Osteocyte (in vitro differentiated cells): ENCODE data around the gene RFX2. TPM values are rescaled to one million over a fixed set of nuclear protein-coding genes. Genes with fewer than 3 reads are reported as not detected.
A peak's percentile ranks its signal among the peaks of the same experiment; 100 is the strongest.

Experiments used
- DNase-seq: peaks from one replicate; pipeline ENCODE4 v3.0.0; 2021; ENCODE audit warnings: mixed read lengths; ENCODE audit not compliant: unreplicated experiment; ENCODE audit errors: extremely low spot score
- H3K27ac Mint-ChIP-seq: one replicate; pipeline ENCODE4 v1.8.0; 2021; ENCODE audit warnings: mild to moderate bottlenecking, mixed read lengths; ENCODE audit not compliant: unreplicated experiment
- H3K27me3 Mint-ChIP-seq: one replicate; pipeline ENCODE4 v1.8.0; 2021; ENCODE audit warnings: mixed read lengths; ENCODE audit not compliant: unreplicated experiment
- H3K36me3 Mint-ChIP-seq: one replicate; pipeline ENCODE4 v1.8.0; 2021; ENCODE audit warnings: mixed read lengths; ENCODE audit not compliant: unreplicated experiment
- H3K4me1 Mint-ChIP-seq: one replicate; pipeline ENCODE4 v1.8.0; 2021; ENCODE audit warnings: mixed read lengths; ENCODE audit not compliant: unreplicated experiment
- H3K4me3 Mint-ChIP-seq: one replicate; pipeline ENCODE4 v1.8.0; 2021; ENCODE audit warnings: mild to moderate bottlenecking, moderate library complexity, mixed read lengths; ENCODE audit not compliant: unreplicated experiment
- H3K9me3 Mint-ChIP-seq: one replicate; pipeline ENCODE4 v1.8.0; 2021; ENCODE audit warnings: mixed read lengths; ENCODE audit not compliant: unreplicated experiment
- total RNA-seq: library from RNA; stranded (reverse); gene quantifications from 2 replicates; pipeline ENCODE4 v1.2.1, GENCODE V29; 2021
- TF ChIP-seq, protein P1 (sequence below): fragments of 200-600 bp; sonication (generic); IDR thresholded peaks from 2 replicates; pipeline ENCODE4 v1.5.0; 2021; ENCODE audit warnings: antibody characterized with exemption, mild to moderate bottlenecking, moderate library complexity

The RFX2 gene
- total RNA-seq, 1 donor from 2014 or later: 5.3 TPM

DNA sequence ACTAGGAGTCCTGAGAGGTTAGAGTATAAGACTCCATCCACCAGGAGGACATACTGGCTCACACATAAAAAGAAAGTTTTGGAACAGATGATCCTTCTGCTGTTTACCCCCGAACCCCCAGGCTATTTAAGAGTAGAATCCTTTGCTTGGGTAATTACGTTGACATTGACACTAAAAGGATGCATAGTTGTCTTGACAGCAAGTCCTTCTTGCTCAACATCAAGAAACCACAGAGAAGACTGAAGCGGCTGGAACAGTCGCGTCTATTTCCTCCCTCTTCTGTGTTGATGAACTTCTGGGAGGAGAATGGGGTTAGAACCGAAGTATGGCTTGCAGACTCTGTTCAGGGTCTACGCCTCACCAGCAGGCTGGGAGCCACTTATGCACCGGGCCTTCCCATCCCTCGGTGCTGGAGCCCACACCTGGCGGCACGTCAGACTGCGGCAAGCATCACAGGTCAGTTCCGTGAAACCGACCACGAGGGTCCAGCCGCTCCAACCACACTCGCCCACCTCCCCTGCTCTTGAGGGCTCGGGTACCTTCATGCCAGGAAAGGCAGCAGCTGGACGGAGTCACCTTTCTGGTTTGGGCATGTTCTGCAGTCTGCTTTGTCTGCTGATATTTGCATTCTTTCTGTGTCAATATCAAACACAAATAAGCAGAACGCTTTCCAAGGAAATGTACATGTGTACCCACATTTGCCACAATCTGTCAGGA lies 90.0 kb downstream of the RFX2 start:
- no peaks in the 10 kb centered on the region for H3K36me3 Mint-ChIP-seq
- TF ChIP-seq, protein P1, sequence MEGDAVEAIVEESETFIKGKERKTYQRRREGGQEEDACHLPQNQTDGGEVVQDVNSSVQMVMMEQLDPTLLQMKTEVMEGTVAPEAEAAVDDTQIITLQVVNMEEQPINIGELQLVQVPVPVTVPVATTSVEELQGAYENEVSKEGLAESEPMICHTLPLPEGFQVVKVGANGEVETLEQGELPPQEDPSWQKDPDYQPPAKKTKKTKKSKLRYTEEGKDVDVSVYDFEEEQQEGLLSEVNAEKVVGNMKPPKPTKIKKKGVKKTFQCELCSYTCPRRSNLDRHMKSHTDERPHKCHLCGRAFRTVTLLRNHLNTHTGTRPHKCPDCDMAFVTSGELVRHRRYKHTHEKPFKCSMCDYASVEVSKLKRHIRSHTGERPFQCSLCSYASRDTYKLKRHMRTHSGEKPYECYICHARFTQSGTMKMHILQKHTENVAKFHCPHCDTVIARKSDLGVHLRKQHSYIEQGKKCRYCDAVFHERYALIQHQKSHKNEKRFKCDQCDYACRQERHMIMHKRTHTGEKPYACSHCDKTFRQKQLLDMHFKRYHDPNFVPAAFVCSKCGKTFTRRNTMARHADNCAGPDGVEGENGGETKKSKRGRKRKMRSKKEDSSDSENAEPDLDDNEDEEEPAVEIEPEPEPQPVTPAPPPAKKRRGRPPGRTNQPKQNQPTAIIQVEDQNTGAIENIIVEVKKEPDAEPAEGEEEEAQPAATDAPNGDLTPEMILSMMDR: no peak
- no peak overlapping the region for H3K27ac Mint-ChIP-seq
- H3K27me3 Mint-ChIP-seq: no peaks in the 10 kb centered on the region
- H3K9me3 Mint-ChIP-seq: no peaks in the 10 kb centered on the region
- peaks cover 23% of the 10 kb centered on the region for H3K4me1 Mint-ChIP-seq
- DNase-seq: no peak
- H3K4me3 Mint-ChIP-seq: no peak overlapping the region

DNA sequence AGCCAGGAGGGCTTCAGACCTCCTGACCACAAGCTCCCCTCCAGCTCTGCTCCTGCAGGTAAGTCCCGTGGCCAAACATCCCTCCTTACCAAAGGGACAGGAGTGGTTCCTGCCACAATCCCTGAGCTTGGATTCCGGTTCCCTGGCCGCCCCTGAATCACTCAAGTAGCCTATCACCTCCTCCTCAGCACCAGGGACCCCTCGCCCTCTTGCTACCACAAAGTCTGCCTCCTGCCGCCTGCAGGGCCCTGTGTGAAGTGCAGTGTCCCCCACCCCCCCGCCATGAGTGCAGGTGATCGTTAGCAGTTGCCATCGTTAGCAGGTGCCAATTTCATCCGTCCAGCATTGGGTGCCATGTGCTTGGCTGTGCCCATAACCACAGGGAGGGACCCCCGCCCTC lies 91.5 kb downstream of the RFX2 start:
- Mint-ChIP-seq H3K36me3 (no peaks in the 10 kb centered on the region), H3K4me3 (no peak overlapping the region), H3K27ac (no peak overlapping the region), H3K9me3 (no peaks in the 10 kb centered on the region), H3K4me1 (peaks cover 24% of the 10 kb centered on the region), H3K27me3 (no peaks in the 10 kb centered on the region)
- DNase-seq: no peak
- TF ChIP-seq, protein P1: peak; percentile 15

DNA sequence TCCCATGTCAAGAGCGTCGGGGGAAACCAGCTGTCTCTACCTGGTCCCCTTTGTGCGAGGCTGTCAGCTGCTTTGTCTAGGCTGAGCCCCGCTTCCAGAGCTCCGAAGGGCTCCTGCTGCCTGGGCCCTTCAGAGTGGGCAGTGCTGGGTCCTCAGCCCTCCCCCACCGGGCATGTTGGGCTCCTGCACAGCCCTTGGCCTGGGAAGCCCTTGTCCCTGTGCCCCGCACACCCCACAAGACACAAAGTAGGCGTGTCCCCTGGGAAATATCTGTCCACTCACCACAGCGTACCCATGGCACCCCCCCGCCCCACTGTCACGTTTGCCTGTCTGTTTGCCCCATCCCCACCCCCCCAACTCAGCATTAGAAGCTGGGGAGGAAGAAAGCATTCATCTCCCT lies 92.7 kb downstream of the RFX2 start:
- Mint-ChIP-seq H3K4me3 (no peak overlapping the region), H3K36me3 (no peaks in the 10 kb centered on the region), H3K4me1 (peaks cover 16% of the 10 kb centered on the region), H3K27ac (no peak overlapping the region), H3K27me3 (no peaks in the 10 kb centered on the region), H3K9me3 (no peaks in the 10 kb centered on the region)
- TF ChIP-seq, protein P1: no peak
- DNase-seq: no peak

DNA sequence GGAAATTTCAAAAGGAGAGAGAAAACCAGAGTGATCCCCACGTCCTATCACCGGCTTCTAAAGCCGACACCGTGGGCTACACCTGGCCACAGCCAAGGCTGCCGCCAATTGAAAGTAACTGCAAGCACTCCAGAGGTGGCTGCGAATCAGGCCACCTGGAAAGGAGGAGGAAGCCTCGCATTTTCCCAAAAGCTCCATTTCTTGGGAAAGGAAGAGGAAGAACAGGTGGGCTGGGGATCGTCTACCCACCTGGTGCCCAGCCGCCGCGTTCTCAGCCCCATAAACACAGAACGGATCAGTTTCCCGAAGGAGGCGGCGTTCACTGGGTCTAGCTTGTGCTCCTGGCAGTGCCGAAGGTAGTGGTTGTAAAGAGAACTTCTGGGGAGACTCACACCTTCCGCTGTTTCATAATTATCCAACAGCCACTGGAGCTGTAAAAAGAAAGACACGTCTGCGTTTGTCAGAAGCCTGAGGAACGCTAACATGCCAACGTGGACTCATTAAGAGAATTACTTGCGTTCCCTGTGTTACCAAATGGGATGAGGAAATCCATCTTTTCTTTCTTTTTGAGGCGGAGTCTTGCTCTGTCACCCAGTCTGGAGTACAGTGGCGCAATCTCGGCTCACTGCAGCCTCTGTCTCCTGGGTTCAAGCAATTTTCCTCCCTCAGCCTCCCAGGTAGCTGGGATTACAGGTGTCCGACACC lies 94.3 kb downstream of the RFX2 start:
- Mint-ChIP-seq H3K27me3 (no peaks in the 10 kb centered on the region), H3K4me1 (peaks cover 5% of the 10 kb centered on the region), H3K9me3 (no peaks in the 10 kb centered on the region), H3K36me3 (no peaks in the 10 kb centered on the region), H3K4me3 (no peak overlapping the region), H3K27ac (no peak overlapping the region)
- TF ChIP-seq, protein P1: no peak
- DNase-seq: no peak

DNA sequence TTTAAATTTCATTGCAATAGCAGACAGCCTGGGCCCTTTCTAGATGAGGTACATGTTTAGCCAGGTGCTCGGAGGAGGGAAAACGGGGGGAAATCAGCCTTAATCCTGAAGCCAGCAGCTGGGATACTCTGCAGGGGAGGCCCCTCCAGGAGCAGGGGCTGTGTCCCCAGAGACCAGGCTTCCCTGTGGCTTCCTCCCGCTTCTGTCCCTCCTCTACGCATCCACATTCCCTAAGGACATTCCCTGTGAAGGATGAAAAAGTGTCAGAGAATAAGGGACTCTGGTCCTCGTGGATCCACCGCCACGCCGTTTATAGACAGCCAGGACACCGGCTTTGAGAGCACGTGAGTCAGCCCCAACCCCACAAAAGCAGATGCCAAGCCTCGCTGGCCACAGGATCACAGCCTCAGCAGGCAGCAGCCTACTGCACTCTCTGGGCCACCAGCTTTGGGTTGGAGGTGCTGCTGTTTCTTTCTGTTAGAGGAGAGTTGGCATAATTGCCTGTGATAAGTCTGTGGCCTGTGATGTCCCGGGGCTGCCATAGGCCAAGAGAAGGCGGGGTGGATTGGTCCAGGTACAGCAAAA lies 95.7 kb downstream of the RFX2 start:
- Mint-ChIP-seq H3K27me3 (no peaks in the 10 kb centered on the region), H3K4me3 (no peak overlapping the region), H3K9me3 (no peaks in the 10 kb centered on the region), H3K27ac (no peak overlapping the region), H3K36me3 (no peaks in the 10 kb centered on the region), H3K4me1 (peaks cover 5% of the 10 kb centered on the region)
- DNase-seq: no peak
- TF ChIP-seq, protein P1: no peak
